Breast epithelium (tissue), 4 donors: ENCODE data around the gene WDR91. TPM values are rescaled to one million over a fixed set of nuclear protein-coding genes. Genes with fewer than 3 reads are reported as not detected.

Experiments
- DNase-seq, 2 donors: peaks; one replicate each; pipeline ENCODE4 v3.0.0-alpha.2; 2019; ENCODE audit warnings: low spot score in 2 of 2
- H3K27ac ChIP-seq, 2 donors: fragments of 200-600 bp; sonication (generic) in 1 of 2; one replicate each; pipeline ENCODE4 v1.5.1; 2016 to 2019; ENCODE audit warnings: mild to moderate bottlenecking in 1 of 2
- H3K27me3 ChIP-seq, 2 donors: fragments of 200-600 bp; sonication (generic) in 1 of 2; one replicate each; pipeline versions ENCODE4 v1.5.1 to v1.6.0; 2017 to 2019; ENCODE audit warnings: control low read depth in 1 of 2, mild to moderate bottlenecking in 1 of 2
- H3K36me3 ChIP-seq: fragments of 200-600 bp; one replicate; pipeline ENCODE4 v1.5.1; 2019
- H3K4me1 ChIP-seq, 2 donors: fragments of 200-600 bp; sonication (generic); one replicate each; pipeline ENCODE4 v1.5.1; 2016 to 2019; ENCODE audit warnings: control low read depth in 1 of 2
- H3K4me3 ChIP-seq, 3 donors: fragments of 200-600 bp; sonication (generic); 1 replicate in 2 of 3; 2 replicates in 1 of 3; pipeline ENCODE4 v1.5.1; 2016 to 2019; ENCODE audit warnings: mild to moderate bottlenecking in 3 of 3, moderate library complexity in 2 of 3
- H3K9me3 ChIP-seq, 2 donors: fragments of 200-600 bp; sonication (generic) in 1 of 2; one replicate each; pipeline ENCODE4 v1.5.1; 2016 to 2019; ENCODE audit warnings: control low read depth in 1 of 2
- POLR2A ChIP-seq: fragments of 450-650 bp; IDR thresholded peaks from one replicate; pipeline ENCODE4 v1.6.1; 2016; ENCODE audit warnings: antibody characterized with exemption, mild to moderate bottlenecking, moderate library complexity
- POLR2AphosphoS5 ChIP-seq, 3 donors: sonication (generic); formaldehyde crosslinking; IDR thresholded peaks; one replicate each; pipeline ENCODE4 v1.6.1; 2017; ENCODE audit warnings: antibody characterized with exemption in 3 of 3
- intact Hi-C: fragments of 100-400 bp; cut with DNase I; formaldehyde crosslinking; loops from one replicate; pipeline ENCODE4 v1.15.1; 2023; ENCODE audit warnings: low total_unique reads
- total RNA-seq, 3 donors: library from RNA; depleted of rRNA; stranded (reverse); fragments of >200 nt; gene quantifications; one replicate each; pipeline ENCODE4 v1.1.0, GENCODE V29; 2016
- TF ChIP-seq, protein P1 (sequence below), 3 donors: fragments of 450-650 bp; IDR thresholded peaks; one replicate each; pipeline ENCODE4 v1.5.1; 2016 to 2017; ENCODE audit warnings: antibody characterized with exemption in 3 of 3, mild to moderate bottlenecking in 3 of 3, moderate library complexity in 3 of 3

The WDR91 gene
- total RNA-seq, 3 donors from 2014 or later = 21.4 to 26.5 (median 23.1) TPM

- Histone ChIP-seq H3K27ac (peak within 1 kb of the TSS; percentile 94 to 98), H3K4me1 (peaks cover 0 to 15% of the 10 kb centered on the region in 2 donors), H3K4me3 (peak within 1 kb of the TSS; percentile 66 to 86 (median 70)), H3K9me3 (no peaks in the 10 kb centered on the region), H3K36me3 (peaks cover 4% of the 10 kb centered on the region), H3K27me3 (no peaks in the 10 kb centered on the region)
- peak; percentile 89 for DNase-seq
- TF ChIP-seq, protein P1, sequence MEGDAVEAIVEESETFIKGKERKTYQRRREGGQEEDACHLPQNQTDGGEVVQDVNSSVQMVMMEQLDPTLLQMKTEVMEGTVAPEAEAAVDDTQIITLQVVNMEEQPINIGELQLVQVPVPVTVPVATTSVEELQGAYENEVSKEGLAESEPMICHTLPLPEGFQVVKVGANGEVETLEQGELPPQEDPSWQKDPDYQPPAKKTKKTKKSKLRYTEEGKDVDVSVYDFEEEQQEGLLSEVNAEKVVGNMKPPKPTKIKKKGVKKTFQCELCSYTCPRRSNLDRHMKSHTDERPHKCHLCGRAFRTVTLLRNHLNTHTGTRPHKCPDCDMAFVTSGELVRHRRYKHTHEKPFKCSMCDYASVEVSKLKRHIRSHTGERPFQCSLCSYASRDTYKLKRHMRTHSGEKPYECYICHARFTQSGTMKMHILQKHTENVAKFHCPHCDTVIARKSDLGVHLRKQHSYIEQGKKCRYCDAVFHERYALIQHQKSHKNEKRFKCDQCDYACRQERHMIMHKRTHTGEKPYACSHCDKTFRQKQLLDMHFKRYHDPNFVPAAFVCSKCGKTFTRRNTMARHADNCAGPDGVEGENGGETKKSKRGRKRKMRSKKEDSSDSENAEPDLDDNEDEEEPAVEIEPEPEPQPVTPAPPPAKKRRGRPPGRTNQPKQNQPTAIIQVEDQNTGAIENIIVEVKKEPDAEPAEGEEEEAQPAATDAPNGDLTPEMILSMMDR (IDR thresholded peaks at IDR 0.05) = peak; percentile 31 to 61 (median 54)
- TF ChIP-seq POLR2AphosphoS5 (IDR thresholded peaks at IDR 0.05) = peak; percentile 60 to 82 (median 64)
- peak; percentile 26 for TF ChIP-seq POLR2A
- intact Hi-C loops = no loop called here
These were observed 40.9 kb downstream of the WDR91 start, which contains the start of gene CYREN for GRCh38 chr7:135170274-135170997. Gene CYREN (minus strand): TSS chr7:135170707. CDS start chr7:135168922, 1,785 bp downstream.

DNA sequence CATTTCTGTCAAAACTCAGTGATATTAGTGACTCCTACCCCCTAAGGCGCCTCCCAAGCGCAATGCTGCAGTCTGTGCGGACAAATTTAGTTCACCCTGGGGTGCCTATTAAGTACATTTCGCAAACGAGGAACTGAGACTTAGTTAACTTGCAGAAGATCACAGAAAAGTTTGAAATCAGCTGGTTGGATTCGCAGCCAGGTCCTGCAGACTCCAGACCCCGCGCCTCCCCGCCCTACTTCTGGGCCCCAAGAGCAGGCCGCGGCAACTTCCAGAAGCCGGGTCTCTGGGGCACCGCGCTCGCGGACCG lies 41.4 kb downstream of the WDR91 start:
- H3K4me1 ChIP-seq = peaks cover 0 to 15% of the 10 kb centered on the region in 2 donors

GRCh38 chr7:135169141-135169963 lies 42.0 kb downstream of the WDR91 start:
- H3K9me3 ChIP-seq = no peaks in the 10 kb centered on the region
- no peak for DNase-seq
- intact Hi-C loops = no loop called here
- H3K4me3 ChIP-seq = peak overlapping the region; percentile 66 to 86 (median 70)
- peaks cover 10% of the 10 kb centered on the region for H3K36me3 ChIP-seq
- H3K4me1 ChIP-seq = peaks cover 0 to 15% of the 10 kb centered on the region in 2 donors
- no peaks in the 10 kb centered on the region for H3K27me3 ChIP-seq
- TF ChIP-seq, protein P1 (IDR thresholded peaks at IDR 0.05) = no peak
- TF ChIP-seq POLR2AphosphoS5 (IDR thresholded peaks at IDR 0.05) (no peak), POLR2A (no peak)
- peak overlapping the region; percentile 94 to 98 for H3K27ac ChIP-seq

More for the DNA sequence above, 41.4 kb downstream of the WDR91 start:
- Histone ChIP-seq H3K27me3 (no peaks in the 10 kb centered on the region), H3K9me3 (no peaks in the 10 kb centered on the region), H3K27ac (peak overlapping the region; percentile 94 to 98), H3K4me3 (peak overlapping the region; percentile 66 to 86 (median 70)), H3K36me3 (peaks cover 5% of the 10 kb centered on the region)
- TF ChIP-seq, protein P1 (IDR thresholded peaks at IDR 0.05) = no peak
- no peak for TF ChIP-seq POLR2AphosphoS5 (IDR thresholded peaks at IDR 0.05)
- TF ChIP-seq POLR2A = no peak
- DNase-seq = no peak
- intact Hi-C loops = no loop called here

DNA sequence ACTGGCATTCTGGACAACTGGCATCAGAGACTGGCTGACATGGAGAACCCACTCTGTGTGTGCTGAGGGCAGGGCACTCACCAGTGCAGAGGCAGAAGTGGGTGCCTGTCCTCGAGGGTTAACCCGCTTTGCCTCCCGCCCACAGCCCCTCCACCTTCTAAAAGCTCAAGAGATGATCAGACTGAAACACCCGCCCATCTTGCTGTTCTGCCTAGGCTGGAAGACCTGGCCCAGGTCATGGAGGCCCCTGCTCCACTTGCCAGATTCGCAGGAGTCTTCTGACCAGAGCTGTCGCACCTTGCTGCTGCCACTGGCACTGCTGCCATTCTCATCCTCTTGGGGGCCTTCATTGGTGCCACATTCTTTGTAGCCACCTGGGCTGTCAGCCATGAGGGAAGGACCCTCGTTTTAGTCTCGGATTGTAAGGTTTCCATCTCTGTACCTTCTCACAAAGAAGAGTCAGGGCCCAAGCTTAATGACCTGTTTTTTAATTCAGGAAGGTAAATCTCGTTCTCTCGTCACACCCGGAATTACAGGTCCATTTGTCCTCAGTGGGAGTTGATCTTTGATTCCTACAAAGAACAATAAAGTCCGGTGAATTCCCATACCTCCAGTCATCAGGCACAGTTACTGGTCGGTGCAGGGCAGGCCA lies 42.7 kb downstream of the WDR91 start:
- Histone ChIP-seq H3K4me3 (peak overlapping the region in 1 of 3 donors; percentile 26), H3K4me1 (peaks cover 0 to 15% of the 10 kb centered on the region in 2 donors), H3K9me3 (no peaks in the 10 kb centered on the region), H3K36me3 (peaks cover 11% of the 10 kb centered on the region), H3K27ac (peak overlapping the region; percentile 94 to 98), H3K27me3 (no peaks in the 10 kb centered on the region)
- intact Hi-C loops = no loop called here
- TF ChIP-seq POLR2A = no peak
- TF ChIP-seq, protein P1 (IDR thresholded peaks at IDR 0.05) = no peak
- no peak for TF ChIP-seq POLR2AphosphoS5 (IDR thresholded peaks at IDR 0.05)
- no peak for DNase-seq
